HCT116 (cell line): ENCODE measurements around the gene SON. TPM values are rescaled to one million over a fixed set of nuclear protein-coding genes. Genes with fewer than 3 reads are reported as not detected.
"Not testable (repeated sequence)": the region's sequence is repeated elsewhere in the genome, so short reads cannot be mapped to it uniquely, and the experiment has no call there.

Experiments
- ATAC-seq: fragments of 200-7000 bp; cut with Tn5 transposase; 2 replicates; pipeline ENCODE4 v1.9.1; 2020; ENCODE audit warnings: mild to moderate bottlenecking, moderate library complexity
- BruUV-seq: library from RNA; stranded (reverse); fragments of 400-500 nt; replicated peaks from 2 replicates; lab custom pipeline; 2021; lab: Mats Ljungman, UMichigan
- CTCF ChIA-PET: fragments of 300-600 bp; sonication (Branson Sonifier 250); formaldehyde crosslinking; loops from one replicate; lab custom pipeline; 2021; ENCODE audit warnings: antibody characterized with exemption; lab: Charles Lee
- POLR2A ChIA-PET: fragments of 300-600, 350-600 bp; sonication (Branson Sonifier 250); formaldehyde crosslinking; loops from one replicate; lab custom pipeline; 2021; ENCODE audit warnings: antibody characterized with exemption; lab: Charles Lee
- RAD21 ChIA-PET, 2 experiments: fragments of 300-600 bp; sonication (Branson Sonifier 250); formaldehyde crosslinking; loops; one replicate each; lab custom pipeline; 2023; ENCODE audit warnings: low total read pairs in 2 of 2; ENCODE audit not compliant: uncharacterized antibody in 2 of 2, unreplicated experiment in 2 of 2, low non-redundant PET in 1 of 2; lab: Charles Lee
- DNase-seq: peaks from one replicate; pipeline ENCODE4 v3.0.0-alpha.2; 2010; ENCODE audit warnings: low read depth, low spot score
- H2AFZ ChIP-seq: fragments of 200-600 bp; shearing (Covaris generic), sonication (generic); 2 replicates; pipeline ENCODE4 v1.6.1; 2017; ENCODE audit warnings: low read depth, mixed run types, mixed read lengths, antibody characterized with exemption, low read length; ENCODE audit not compliant: poor library complexity, severe bottlenecking
- H3K27ac ChIP-seq: 2 replicates; pipeline ENCODE4 v1.5.1; 2012; ENCODE audit warnings: low read depth, low read length
- H3K27me3 ChIP-seq: fragments of 200-600 bp; sonication (generic); 2 replicates; pipeline ENCODE4 v1.6.1; 2016; ENCODE audit warnings: mixed run types, low read length, mixed read lengths; ENCODE audit not compliant: insufficient read depth
- H3K36me3 ChIP-seq, 2 experiments: fragments of 200-500 bp in 1 of 2; fragments of 200-600 bp in 1 of 2; sonication (Bioruptor generic) in 1 of 2; sonication (generic) in 1 of 2; 2 replicates each; pipeline versions ENCODE4 v1.5.1 to v1.6.1; 2014 to 2016; ENCODE audit warnings: low read length in 2 of 2, inconsistent platforms in 1 of 2, mixed read lengths in 1 of 2, mixed run types in 1 of 2; ENCODE audit not compliant: insufficient read depth in 2 of 2, control insufficient read depth in 1 of 2
- H3K4me1 ChIP-seq, 2 experiments: fragments of 200-600 bp in 1 of 2; sonication (generic) in 1 of 2; 2 replicates each; pipeline versions ENCODE4 v1.5.1 to v1.6.1; 2012 to 2017; ENCODE audit warnings: low read length in 2 of 2, inconsistent platforms in 1 of 2, mild to moderate bottlenecking in 1 of 2, mixed read lengths in 1 of 2, mixed run types in 1 of 2, moderate library complexity in 1 of 2; ENCODE audit not compliant: insufficient read depth in 2 of 2, control insufficient read depth in 1 of 2
- H3K4me2 ChIP-seq: fragments of 200-600 bp; sonication (generic); 2 replicates; pipeline ENCODE4 v1.6.1; 2017; ENCODE audit warnings: mixed run types, low read length, mixed read lengths
- H3K4me3 ChIP-seq, 2 experiments: fragments of 200-600 bp in 1 of 2; sonication (generic) in 1 of 2; replicated peaks in 1 of 2; 2 replicates each; pipeline ENCODE4 v1.5.1; 2011 to 2016; ENCODE audit warnings: low read length in 2 of 2, control low read depth in 1 of 2, low read depth in 1 of 2, mild to moderate bottlenecking in 1 of 2, mixed read lengths in 1 of 2, mixed run types in 1 of 2
- H3K79me2 ChIP-seq: fragments of 200-600 bp; sonication (generic); 2 replicates; pipeline ENCODE4 v1.6.1; 2017; ENCODE audit warnings: mild to moderate bottlenecking, mixed run types, low read length, moderate library complexity, mixed read lengths; ENCODE audit not compliant: insufficient read depth
- H3K9ac ChIP-seq: fragments of 200-600 bp; sonication (generic); 2 replicates; pipeline ENCODE4 v1.6.1; 2016; ENCODE audit warnings: low read length, mixed read lengths
- H3K9me2 ChIP-seq: fragments of 200-600 bp; sonication (generic), shearing (Covaris generic); 2 replicates; pipeline ENCODE4 v1.6.1; 2017; ENCODE audit warnings: mixed run types, mild to moderate bottlenecking, moderate library complexity; ENCODE audit not compliant: insufficient read depth
- H3K9me3 ChIP-seq, 2 experiments: fragments of 200-500 bp in 1 of 2; fragments of 200-600 bp in 1 of 2; sonication (Bioruptor generic) in 1 of 2; sonication (generic) in 1 of 2; 2 replicates each; pipeline ENCODE4 v1.6.1; 2014 to 2017; ENCODE audit warnings: low read length in 2 of 2, mixed read lengths in 2 of 2, inconsistent platforms in 1 of 2, low read depth in 1 of 2, mild to moderate bottlenecking in 1 of 2, mixed run types in 1 of 2, moderate library complexity in 1 of 2; ENCODE audit not compliant: control insufficient read depth in 1 of 2, insufficient read depth in 1 of 2
- H4K20me1 ChIP-seq: fragments of 200-600 bp; sonication (generic), shearing (Covaris generic); 2 replicates; pipeline ENCODE4 v1.6.1; 2017; ENCODE audit warnings: mixed run types, mild to moderate bottlenecking, moderate library complexity; ENCODE audit not compliant: insufficient read depth
- POLR2A ChIP-seq: IDR thresholded peaks from 2 replicates; pipeline ENCODE4 v1.7.0; 2011; ENCODE audit warnings: borderline replicate concordance; ENCODE audit not compliant: insufficient read depth, insufficient read length; ENCODE audit errors: extremely low read depth
- SP1 ChIP-seq: IDR thresholded peaks from 2 replicates; pipeline ENCODE4 v1.6.1; 2012; ENCODE audit warnings: low read depth
- SRF ChIP-seq: IDR thresholded peaks from 2 replicates; pipeline ENCODE4 v1.6.1; 2012; ENCODE audit warnings: low read depth
- ZNF274 ChIP-seq: fragments of 200-500 bp; sonication (Bioruptor generic); IDR thresholded peaks from 2 replicates; pipeline ENCODE4 v1.6.1; 2014; ENCODE audit warnings: mild to moderate bottlenecking, low read depth, low read length, inconsistent platforms
- intact Hi-C: fragments of 100-400 bp; cut with micrococcal nuclease; formaldehyde crosslinking; loops from 2 replicates; pipeline ENCODE4 v1.10.0; 2022
- total RNA-seq: library from RNA; stranded (reverse); gene quantifications from one replicate; pipeline ENCODE4 v1.2.1, GENCODE V29; 2021; ENCODE audit not compliant: unreplicated experiment

Gene SON
- total RNA-seq, 1 experiment from 2014 or later, result 195 TPM

GRCh38 chr21:33622253-33622652 lies 79.4 kb downstream of the SON start:
- TF ChIP-seq SRF (no peak), SP1 (no peak), POLR2A (no peak), ZNF274 (no peak)
- TF ChIP-seq, all 23 proteins: peak for 0
- H3K4me2 ChIP-seq, result no peak overlapping the region
- H3K27ac ChIP-seq, result no peak overlapping the region
- no peaks in the 10 kb centered on the region for H3K9me3 ChIP-seq
- ChIA-PET POLR2A (no interaction called here), CTCF (interaction anchor here (3.2 kb wide), 1 partner anchor 16 kb away, joined by 25 read pairs; no protein-coding TSS in a partner anchor), RAD21 (no interaction called here)
- H2AFZ ChIP-seq, result no peak overlapping the region
- no peaks in the 10 kb centered on the region for H3K4me1 ChIP-seq
- no peaks in the 10 kb centered on the region for H3K9me2 ChIP-seq
- H3K9ac ChIP-seq, result no peak overlapping the region
- BruUV-seq, result no TSS peak
- H3K79me2 ChIP-seq, result no peaks in the 10 kb centered on the region
- DNase-seq (no peak), ATAC-seq (no peak)
- no peaks in the 10 kb centered on the region for H3K27me3 ChIP-seq
- peaks cover 0 to 9% of the 10 kb centered on the region in 2 experiments; a peak in 2 of 4 replicates for H3K36me3 ChIP-seq
- no peaks in the 10 kb centered on the region for H4K20me1 ChIP-seq
- H3K4me3 ChIP-seq, result no peak overlapping the region
- intact Hi-C loops, result no loop called here

DNA sequence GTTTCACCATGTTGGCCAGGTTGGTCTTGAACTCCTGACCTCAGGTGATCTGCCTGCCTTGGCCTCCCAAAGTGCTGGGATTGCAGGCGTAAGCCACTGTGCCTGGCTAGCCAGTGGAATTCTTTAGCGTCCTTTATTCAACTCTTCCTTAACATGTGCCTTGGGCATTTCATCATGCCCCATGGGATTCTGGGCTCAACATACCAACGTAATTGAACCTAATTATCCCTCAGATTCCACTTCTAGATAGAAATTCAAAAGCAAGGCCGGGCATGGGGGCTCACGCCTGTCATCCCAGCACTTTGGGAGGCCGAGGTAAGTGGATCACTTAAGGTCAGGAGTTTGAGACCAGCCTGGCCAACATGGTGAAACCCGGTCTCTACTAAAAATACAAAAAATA lies 83.3 kb downstream of the SON start:
- intact Hi-C loops, result not testable (repeated sequence)

More for the DNA sequence above, 83.3 kb downstream of the SON start:
- DNase-seq, H4K20me1 ChIP-seq, H3K4me1 ChIP-seq, H3K27ac ChIP-seq, H2AFZ ChIP-seq, H3K9ac ChIP-seq, H3K4me3 ChIP-seq, BruUV-seq, H3K27me3 ChIP-seq, H3K79me2 ChIP-seq, H3K4me2 ChIP-seq, ATAC-seq, H3K36me3 ChIP-seq, CTCF ChIA-PET, H3K9me2 ChIP-seq, H3K9me3 ChIP-seq, POLR2A ChIA-PET: not testable (repeated sequence)
- RAD21 ChIA-PET, result interaction anchor here in 1 of 2 experiments (0.6 kb wide), 1 partner anchor 22 kb away, joined by 3 read pairs; no protein-coding TSS in a partner anchor

Other genes with a start within 250 kb of the SON start
- gene IFNAR1, start 218.1 kb upstream of the SON start, total RNA-seq, result 20.5 TPM
- 44.6 TPM for gene IFNGR2, start 139.6 kb upstream of the SON start, total RNA-seq
- gene TMEM50B, start 63.1 kb upstream of the SON start, total RNA-seq, result 18.8 TPM
- 0.81 TPM for gene DNAJC28, start 51.3 kb upstream of the SON start, total RNA-seq
- gene GART, start 921 bp upstream of the SON start, total RNA-seq, result 241 TPM
- 31.7 TPM for gene DONSON, start 45.6 kb downstream of the SON start, total RNA-seq
- 43.0 TPM for gene CRYZL1, start 98.7 kb downstream of the SON start, total RNA-seq
- 25.8 TPM for gene ITSN1, start 99.5 kb downstream of the SON start, total RNA-seq